ENCODE results near the gene ANKRD23.

GRCh38 chr2:96876269-96877041, 32.6 kb upstream of the ANKRD23 start:
- no peak for TF ChIP-seq CTCF (IDR thresholded peaks at IDR 0.05)
- no peak for TF ChIP-seq POLR2A (IDR thresholded peaks at IDR 0.05)
